Thoracic aorta (tissue), 2 donors: ENCODE data around the gene LRMDA. TPM values are rescaled to one million over a fixed set of nuclear protein-coding genes. Genes with fewer than 3 reads are reported as not detected.

Experiments
- ATAC-seq: fragments of 150-250 bp; one replicate; pipeline ENCODE4 v1.8.0; 2017; ENCODE audit warnings: low read depth; ENCODE audit not compliant: insufficient number of reproducible peaks, low FRiP score
- DNase-seq: peaks from one replicate; pipeline ENCODE4 v3.0.0-alpha.2; 2020; ENCODE audit warnings: low spot score
- H3K27ac ChIP-seq, 2 donors: fragments of 200-600 bp; sonication (generic); 1 replicate in 1 of 2; 2 replicates in 1 of 2; pipeline ENCODE4 v1.5.1; 2016; ENCODE audit warnings: mild to moderate bottlenecking in 2 of 2, moderate library complexity in 2 of 2
- H3K27me3 ChIP-seq: fragments of 200-600 bp; sonication (generic); replicated peaks from 2 replicates; pipeline ENCODE4 v1.6.0; 2016; ENCODE audit warnings: mild to moderate bottlenecking; ENCODE audit not compliant: insufficient read depth
- H3K36me3 ChIP-seq: fragments of 200-600 bp; sonication (generic); one replicate; pipeline ENCODE4 v1.5.1; 2016
- H3K4me1 ChIP-seq, 2 donors: fragments of 200-600 bp; sonication (generic); 1 replicate in 1 of 2; 2 replicates in 1 of 2; pipeline versions ENCODE4 v1.5.1 to v1.6.0; 2016; ENCODE audit warnings: low read depth in 2 of 2, mild to moderate bottlenecking in 1 of 2; ENCODE audit not compliant: control insufficient read depth in 1 of 2
- H3K4me3 ChIP-seq: fragments of 200-600 bp; sonication (generic); 2 replicates; pipeline ENCODE4 v1.5.1; 2016; ENCODE audit warnings: mild to moderate bottlenecking
- H3K9me3 ChIP-seq: fragments of 200-600 bp; sonication (generic); 2 replicates; pipeline ENCODE4 v1.5.1; 2016
- total RNA-seq, 2 donors: library from RNA; depleted of rRNA; stranded (reverse); fragments of >200 nt; gene quantifications; one replicate each; pipeline versions ENCODE4 v1.1.0 to v1.2.3, GENCODE V29; 2016
- TF ChIP-seq, protein P1 (sequence below): fragments of 200-600 bp; sonication (generic); IDR thresholded peaks from one replicate; pipeline ENCODE4 v1.5.1; 2019; ENCODE audit warnings: antibody characterized with exemption

The LRMDA gene
- total RNA-seq, 2 donors from 2014 or later = 8.3 to 36.6 TPM

DNA sequence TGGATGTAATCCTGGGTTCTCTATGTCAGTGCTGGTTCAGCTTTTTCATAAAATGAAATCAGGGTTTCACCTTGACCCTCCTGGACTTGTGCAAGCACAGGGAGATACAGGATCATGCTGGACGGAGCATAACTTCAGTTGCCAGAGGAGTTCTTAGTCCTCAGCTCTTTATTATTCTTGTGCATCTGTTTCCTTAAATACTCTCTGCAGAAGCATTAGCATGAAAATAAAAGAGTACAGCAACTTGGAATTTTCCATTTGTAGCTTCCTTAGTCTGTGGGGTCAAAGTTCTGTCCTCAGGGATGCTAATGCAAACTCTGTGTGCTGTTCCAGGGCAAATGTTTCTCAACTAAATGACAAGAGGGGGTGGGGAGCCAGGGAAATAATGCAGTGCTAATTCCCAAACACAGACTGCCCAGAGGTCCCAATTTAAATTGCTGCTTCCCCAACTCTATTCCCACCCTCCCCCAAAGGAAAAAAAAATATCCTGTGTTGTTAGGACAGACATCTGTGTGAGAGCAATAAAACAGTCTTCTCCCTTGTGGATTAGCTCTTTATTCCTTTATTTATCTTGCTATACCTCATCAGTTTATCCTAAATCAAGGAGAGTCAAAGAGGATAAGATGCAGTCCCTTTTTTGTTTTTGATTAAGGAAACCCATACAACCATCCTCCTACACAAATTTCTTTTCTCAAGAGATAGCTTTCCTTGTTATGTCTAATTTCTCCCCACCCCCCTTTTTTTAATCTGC, 905.0 kb downstream of the LRMDA start:
- no peaks in the 10 kb centered on the region for H3K36me3 ChIP-seq
- ATAC-seq (no peak), DNase-seq (no peak)
- H3K27me3 ChIP-seq = no peaks in the 10 kb centered on the region
- no peak overlapping the region for H3K27ac ChIP-seq
- H3K4me1 ChIP-seq = peaks cover 6 to 29% of the 10 kb centered on the region in 2 donors
- TF ChIP-seq, protein P1, sequence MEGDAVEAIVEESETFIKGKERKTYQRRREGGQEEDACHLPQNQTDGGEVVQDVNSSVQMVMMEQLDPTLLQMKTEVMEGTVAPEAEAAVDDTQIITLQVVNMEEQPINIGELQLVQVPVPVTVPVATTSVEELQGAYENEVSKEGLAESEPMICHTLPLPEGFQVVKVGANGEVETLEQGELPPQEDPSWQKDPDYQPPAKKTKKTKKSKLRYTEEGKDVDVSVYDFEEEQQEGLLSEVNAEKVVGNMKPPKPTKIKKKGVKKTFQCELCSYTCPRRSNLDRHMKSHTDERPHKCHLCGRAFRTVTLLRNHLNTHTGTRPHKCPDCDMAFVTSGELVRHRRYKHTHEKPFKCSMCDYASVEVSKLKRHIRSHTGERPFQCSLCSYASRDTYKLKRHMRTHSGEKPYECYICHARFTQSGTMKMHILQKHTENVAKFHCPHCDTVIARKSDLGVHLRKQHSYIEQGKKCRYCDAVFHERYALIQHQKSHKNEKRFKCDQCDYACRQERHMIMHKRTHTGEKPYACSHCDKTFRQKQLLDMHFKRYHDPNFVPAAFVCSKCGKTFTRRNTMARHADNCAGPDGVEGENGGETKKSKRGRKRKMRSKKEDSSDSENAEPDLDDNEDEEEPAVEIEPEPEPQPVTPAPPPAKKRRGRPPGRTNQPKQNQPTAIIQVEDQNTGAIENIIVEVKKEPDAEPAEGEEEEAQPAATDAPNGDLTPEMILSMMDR = no peak
- no peaks in the 10 kb centered on the region for H3K9me3 ChIP-seq
- no peak overlapping the region for H3K4me3 ChIP-seq

DNA sequence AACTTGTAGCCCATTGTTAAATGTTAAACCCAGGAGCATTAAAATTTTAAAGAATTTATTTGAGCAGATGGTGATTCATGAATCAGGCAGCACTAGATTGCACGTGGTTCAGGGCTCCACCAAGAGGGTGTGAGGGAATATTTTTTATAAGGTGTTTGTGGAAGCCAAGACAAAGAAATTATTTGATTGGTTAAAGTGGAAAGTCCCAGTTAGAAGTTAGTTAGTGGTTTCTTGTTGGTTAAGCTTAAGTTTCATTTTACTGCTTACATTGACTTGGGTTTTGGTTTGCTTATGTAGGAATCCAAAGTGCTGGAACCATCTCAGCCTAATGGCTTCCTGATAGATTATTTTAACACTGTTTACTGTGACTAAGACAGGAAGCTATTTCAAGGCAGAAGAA, 906.2 kb downstream of the LRMDA start:
- H3K4me1 ChIP-seq = peaks cover 6 to 29% of the 10 kb centered on the region in 2 donors
- H3K27ac ChIP-seq = no peak overlapping the region
- DNase-seq = no peak
- peak; percentile 55 for ATAC-seq
- no peaks in the 10 kb centered on the region for H3K9me3 ChIP-seq
- no peaks in the 10 kb centered on the region for H3K36me3 ChIP-seq
- no peaks in the 10 kb centered on the region for H3K27me3 ChIP-seq
- TF ChIP-seq, protein P1 = no peak
- H3K4me3 ChIP-seq = no peak overlapping the region

DNA sequence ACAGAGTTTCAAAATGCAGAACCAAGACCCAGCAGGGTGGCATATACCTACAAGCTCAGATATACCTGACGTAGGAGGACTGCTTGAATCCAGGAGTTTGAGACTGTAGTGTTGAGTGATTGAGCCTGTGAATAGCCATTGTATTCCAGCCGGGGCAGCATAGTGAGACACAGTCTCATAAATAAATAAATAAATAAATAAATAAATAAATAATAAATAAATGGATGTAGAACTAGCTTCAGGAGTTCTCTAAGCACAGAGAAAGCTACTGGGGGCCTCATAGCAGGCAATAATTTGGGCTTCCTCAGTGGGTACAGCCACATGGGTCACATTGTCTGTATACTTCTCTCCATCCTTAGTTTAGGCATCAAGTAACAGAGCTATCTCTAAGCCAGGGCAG, 906.8 kb downstream of the LRMDA start:
- no peak for DNase-seq
- Histone ChIP-seq H3K27me3 (no peaks in the 10 kb centered on the region), H3K9me3 (no peaks in the 10 kb centered on the region), H3K4me3 (no peak overlapping the region), H3K4me1 (peaks cover 6 to 29% of the 10 kb centered on the region in 2 donors), H3K27ac (no peak overlapping the region), H3K36me3 (no peaks in the 10 kb centered on the region)
- TF ChIP-seq, protein P1 = no peak
- ATAC-seq = no peak

DNA sequence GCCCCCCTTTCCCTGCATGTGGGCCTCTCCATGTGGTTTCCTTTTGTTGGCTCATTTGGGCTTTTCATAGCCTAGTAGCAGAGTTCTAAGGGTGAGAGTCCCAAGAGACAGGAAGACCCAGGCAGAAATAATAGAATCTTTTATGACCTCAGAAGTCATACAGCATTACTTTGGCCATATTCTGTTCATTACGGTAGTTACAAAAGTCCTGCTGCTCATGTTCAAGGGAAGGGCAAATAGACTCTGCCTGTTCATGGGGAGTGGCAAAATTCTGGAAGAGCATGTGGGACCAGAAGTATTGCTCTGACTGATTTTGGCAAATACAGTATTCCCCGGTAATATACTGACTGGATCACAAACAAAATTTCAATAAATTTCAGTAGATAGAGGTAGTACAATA, 910.3 kb downstream of the LRMDA start:
- Histone ChIP-seq H3K27me3 (no peaks in the 10 kb centered on the region), H3K4me1 (peaks cover 2 to 14% of the 10 kb centered on the region in 2 donors), H3K36me3 (no peaks in the 10 kb centered on the region), H3K27ac (no peak overlapping the region), H3K4me3 (no peak overlapping the region), H3K9me3 (no peaks in the 10 kb centered on the region)
- TF ChIP-seq, protein P1 = no peak
- DNase-seq (no peak), ATAC-seq (no peak)

DNA sequence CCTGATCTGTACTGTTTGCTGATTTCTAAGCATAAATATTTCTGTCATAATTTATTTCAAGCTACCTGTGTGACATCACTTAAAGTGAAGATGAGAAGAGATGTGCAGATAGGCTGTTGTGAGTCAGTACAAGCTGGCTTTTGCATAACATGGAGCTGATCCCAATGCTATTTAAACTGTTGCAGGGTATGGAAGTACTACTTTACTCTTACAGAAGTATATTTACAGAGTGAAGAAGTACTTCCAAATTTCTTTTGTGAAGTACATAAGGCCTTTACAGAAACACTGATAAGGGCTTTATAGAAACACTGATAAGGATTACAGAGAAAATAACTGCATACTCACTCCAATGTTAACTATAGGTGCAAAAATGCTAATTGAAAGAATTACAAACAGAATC, 911.6 kb downstream of the LRMDA start:
- Histone ChIP-seq H3K27me3 (no peaks in the 10 kb centered on the region), H3K4me3 (no peak overlapping the region), H3K9me3 (no peaks in the 10 kb centered on the region), H3K27ac (no peak overlapping the region), H3K4me1 (peaks cover 0 to 1% of the 10 kb centered on the region in 2 donors), H3K36me3 (no peaks in the 10 kb centered on the region)
- ATAC-seq (no peak), DNase-seq (no peak)
- TF ChIP-seq, protein P1 = no peak
